Pulmonary artery endothelial cell (primary cell): ENCODE results near the gene ANKZF1. TPM values are rescaled to one million over a fixed set of nuclear protein-coding genes. Genes with fewer than 3 reads are reported as not detected.

Experiments
- DNase-seq: peaks from one replicate; pipeline ENCODE4 v3.0.0-alpha.2; 2011; ENCODE audit warnings: low read depth, low spot score
- total RNA-seq: library from RNA; depleted of rRNA; stranded (reverse); fragments of >200 nt; gene quantifications from 2 replicates; pipeline ENCODE4 v1.2.3, GENCODE V29; 2014

The ANKZF1 gene
- total RNA-seq, 1 donor from 2014 or later = 18.5 TPM

DNA sequence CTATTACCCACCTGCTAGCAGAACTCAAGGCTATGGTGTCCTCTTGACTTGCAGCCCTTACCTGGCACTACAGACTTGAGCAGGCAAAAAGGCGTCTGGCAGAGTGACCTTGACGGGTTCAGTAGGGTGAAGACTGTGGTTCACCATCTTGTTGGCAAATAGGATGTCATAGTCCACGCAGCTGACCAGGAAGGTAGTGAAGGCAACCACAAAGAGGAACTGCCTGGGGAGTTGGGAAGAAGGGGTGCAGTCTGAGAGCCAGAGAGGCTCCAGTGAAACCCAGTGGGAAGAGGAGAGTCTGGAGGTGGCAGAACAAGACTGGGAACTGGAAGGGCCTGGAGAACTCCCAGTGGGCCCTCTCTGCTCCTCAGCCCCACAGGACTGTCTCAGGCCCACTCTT, 4.3 kb upstream of the ANKZF1 start:
- DNase-seq = no peak

DNA sequence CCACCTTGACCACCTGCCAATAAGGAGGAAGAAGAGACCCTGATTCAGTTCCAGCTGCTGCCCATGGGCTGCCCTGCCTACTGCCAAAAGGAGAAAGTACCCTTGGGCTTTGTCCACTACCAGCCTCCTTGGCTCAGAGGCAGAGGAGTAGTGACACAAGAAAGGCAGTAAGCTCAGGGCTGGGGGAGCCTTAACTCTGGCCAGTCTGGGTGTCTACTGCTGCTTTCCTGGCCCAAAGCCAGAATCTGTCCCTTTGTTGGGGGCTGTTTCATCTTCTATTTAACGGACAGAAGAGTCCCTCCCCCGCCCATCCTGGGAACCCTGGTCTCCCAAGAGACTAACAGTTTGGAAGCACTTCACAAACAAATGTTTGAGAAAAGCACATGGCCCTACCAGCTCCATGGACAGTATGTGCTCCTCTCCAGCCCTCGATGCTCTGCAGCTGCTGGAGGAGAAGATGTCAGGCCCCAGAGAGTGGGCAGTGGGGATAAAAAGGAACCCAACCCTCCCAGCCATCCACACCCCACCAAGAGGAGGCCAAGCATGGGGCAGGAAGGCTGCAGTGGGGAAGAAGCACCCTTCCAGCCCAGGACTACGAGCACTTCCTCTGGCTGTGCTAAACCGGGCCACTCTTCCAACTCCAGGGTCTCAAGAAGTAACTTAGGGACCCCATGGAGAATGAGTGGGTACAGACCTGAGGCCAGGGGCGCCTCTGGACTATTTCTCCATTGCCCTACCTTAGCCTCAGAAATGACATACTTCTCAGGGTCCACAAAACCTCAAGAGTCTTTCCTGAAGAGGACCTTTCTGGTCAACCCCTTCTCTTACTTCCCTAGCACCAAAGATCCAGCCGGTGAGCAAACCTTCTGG, 1.3 kb upstream of the ANKZF1 start:
- no peak for DNase-seq

DNA sequence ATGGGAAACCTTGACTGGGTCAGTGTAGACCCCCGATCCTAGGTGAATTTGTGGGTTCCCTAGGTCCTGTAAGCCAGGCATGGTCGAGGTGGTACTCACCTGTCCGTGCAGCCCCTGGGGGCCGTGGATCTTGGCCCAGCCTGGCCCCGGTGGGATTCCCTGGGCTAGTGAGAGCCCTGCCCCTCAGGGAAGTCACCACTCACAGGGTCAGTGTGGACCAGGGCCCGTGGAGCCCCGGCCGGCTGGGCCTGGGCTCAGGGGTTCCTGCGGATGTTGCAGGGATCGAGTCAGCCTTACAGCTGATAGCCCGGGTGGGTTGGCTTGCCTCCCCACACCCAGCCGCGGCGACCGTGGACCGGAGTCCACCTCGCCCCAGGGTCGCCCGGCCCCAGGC, 698 bp upstream of the ANKZF1 start:
- no peak for DNase-seq

DNA sequence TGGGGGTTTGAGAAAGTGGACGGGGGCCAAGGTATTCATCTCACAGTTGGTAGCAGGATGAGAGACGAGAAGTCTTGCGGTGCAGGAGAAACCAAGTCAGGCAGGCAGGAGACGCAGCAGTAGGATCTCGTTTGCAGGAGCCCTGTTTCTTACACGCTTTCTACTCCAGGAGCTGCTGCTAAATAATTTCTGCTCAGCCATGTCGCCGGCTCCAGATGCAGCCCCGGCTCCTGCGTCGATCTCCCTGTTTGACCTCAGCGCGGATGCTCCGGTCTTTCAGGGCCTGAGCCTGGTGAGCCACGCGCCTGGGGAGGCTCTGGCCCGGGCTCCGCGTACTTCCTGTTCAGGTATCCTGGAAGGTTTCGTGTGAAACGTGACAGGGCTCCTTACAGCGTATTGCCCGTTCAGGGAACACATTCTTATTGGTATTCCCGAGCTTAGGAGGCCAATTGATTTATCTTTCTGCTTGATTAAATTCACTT, 494 bp downstream of the ANKZF1 start:
- DNase-seq = no peak

DNA sequence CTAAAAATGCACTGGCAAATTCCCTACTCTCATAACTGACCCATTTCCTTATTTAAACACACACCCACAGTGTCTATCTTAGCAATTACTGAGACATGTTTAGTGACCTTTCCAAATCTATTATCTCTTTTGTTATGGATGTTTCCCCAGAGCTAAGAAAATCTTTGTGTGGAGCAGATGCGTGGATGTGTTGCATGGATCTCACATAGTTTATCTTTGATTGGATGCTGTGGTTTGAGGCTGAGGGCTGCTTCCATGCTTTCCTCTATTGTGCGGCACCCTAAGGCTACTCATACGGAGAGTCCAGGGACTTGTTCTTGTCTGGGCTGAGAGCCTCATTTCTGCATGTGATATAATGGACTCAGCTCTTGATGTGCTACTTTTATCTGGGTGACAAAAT, 4.7 kb downstream of the ANKZF1 start:
- no peak for DNase-seq

DNA sequence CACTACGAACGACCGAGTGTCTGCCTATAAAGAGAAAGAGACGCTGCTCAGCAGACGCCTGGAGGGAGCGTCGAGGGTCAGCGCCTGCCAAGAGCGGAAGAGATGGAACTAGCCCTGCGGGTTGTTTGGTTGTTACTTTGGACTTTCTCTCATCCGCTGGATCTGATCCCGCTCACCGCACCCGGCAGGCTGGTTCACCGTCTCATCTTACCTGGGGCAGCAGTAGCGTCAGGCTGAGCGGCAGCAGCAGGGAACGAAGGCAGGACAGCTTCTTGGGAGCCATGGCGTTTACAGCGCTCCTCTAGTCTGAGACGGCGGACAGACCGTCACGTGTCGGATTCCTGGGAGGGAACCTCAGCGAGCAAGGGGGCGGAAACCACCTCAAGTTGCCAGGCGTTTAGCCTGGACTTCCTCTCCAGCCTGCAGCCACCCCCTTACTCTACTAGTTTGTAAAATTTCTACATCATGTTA, 13.7 kb downstream of the ANKZF1 start:
- DNase-seq = no peak

DNA sequence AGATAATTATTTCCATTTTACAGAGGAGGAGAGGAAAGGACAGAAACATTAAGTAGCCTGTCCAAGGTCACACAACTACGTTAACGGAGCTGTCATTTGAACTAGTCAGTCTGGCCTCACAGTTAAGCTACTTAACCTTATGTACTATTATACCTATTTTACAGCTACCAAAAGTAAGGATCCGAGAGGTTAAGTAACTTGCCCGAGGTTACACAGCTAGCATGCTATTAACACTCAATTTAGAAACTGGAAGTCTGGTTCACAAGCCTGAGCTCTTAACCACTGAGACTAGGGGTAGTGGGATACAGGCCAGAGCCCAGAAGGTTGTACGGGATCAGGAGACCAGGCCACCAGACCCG, 15.2 kb downstream of the ANKZF1 start:
- no peak for DNase-seq

DNA sequence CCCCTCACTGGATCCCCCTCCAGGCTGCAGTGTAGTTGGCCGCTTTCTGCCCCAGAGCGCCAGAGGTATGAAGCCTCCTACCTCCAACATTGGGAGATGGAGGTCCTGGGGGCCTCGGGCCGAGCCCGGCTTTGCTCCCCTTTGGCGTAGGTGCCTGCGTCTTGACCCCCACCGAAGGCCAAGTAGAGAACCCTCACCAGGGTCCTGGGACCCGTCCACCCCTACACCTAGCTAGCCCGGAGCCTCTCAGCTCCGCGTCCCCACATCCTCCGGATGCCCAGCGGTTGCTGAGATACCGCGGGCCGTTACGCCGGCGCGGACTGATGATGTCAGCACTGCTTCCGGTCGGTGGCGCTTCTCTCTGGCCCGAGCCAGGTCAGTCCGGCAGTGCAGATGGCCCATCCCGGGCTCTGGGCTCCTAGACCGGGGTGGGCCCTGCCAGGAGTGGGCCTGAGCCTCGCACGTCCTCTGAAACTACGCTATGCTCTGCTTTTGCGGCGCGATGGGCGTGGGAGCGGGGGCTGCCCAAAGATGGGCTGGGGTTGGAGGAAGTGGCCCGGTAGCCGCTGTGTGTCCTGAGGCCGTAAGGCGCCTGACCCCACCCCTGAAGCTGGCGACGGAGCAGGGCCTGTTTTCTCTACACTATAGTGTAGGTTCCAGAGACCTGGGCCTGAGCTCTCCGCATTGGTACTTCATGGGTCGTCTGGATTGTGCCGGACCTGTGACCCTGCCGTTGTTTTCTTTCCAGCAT, 15.7 kb downstream of the ANKZF1 start, which contains the start of the genes GLB1L and STK16:
Gene GLB1L, minus strand, starts transcription at position 297 of the 751 bp plus-strand sequence. CDS start 1,871 bp downstream, outside the sequence.
Gene STK16, plus strand, starts transcription at position 332 of the 751 bp plus-strand sequence. CDS start 521 bp downstream, outside the sequence.
- DNase-seq = peak; percentile 74

DNA sequence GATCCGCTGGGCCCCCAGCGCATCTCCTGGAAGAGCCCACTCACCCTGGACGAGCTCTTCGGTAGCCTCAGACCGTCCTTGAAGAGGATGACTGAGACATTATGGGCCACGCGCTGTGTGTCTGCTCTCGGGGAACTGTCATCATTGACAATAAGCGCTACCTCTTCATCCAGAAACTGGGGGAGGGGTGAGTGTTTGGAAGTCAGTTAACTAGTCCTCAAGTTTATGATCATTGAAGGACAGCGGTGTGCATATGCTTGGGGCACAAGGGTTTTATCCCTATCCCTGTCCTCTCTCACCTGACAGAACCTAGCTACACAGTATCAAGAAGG, 16.3 kb downstream of the ANKZF1 start:
- DNase-seq = no peak

DNA sequence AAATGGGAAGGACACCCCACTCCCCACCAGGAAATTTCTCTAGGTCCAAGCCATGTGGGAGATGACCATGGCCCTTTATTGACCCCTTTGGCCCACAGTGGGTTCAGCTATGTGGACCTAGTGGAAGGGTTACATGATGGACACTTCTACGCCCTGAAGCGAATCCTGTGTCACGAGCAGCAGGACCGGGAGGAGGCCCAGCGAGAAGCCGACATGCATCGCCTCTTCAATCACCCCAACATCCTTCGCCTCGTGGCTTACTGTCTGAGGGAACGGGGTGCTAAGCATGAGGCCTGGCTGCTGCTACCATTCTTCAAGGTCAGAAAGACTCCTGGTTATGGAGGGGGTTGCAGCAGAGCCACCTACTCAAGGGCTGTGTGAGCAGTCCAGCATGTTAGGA, 17.0 kb downstream of the ANKZF1 start:
- no peak for DNase-seq

DNA sequence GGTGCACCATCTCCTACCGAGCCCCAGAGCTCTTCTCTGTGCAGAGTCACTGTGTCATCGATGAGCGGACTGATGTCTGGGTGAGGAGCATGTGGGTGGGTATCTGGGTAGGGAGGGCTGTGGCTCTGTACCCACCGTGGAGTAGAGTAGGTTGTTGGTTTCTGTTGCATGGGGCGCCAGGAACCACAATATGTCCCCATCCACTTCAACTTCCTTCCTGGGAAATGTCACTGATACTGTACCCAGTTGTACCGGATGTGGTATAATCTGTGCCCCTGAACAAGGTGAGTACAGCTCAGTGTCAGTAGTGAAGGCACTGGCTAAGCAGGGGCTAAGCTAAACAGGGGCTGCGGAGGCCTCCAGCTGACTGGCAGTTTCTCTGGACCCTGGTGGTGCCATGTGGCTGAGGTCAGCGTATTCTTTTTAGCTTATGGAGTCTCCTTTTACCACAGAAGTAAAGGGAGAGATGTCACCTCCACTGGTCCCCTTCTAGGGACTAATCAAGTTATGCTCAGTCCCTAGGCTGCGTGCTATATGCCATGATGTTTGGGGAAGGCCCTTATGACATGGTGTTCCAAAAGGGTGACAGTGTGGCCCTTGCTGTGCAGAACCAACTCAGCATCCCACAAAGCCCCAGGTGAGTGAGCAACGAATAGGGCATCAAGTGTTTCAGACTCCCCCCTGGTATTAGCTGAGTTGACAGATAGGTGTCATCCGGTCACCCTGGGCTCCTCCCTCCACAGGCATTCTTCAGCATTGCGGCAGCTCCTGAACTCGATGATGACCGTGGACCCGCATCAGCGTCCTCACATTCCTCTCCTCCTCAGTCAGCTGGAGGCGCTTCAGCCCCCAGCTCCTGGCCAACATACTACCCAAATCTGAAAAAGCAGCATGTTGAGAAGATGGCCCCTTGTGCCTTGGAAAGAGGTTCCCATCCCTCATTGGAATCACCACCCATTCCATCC, 18.4 kb downstream of the ANKZF1 start:
- DNase-seq = no peak

DNA sequence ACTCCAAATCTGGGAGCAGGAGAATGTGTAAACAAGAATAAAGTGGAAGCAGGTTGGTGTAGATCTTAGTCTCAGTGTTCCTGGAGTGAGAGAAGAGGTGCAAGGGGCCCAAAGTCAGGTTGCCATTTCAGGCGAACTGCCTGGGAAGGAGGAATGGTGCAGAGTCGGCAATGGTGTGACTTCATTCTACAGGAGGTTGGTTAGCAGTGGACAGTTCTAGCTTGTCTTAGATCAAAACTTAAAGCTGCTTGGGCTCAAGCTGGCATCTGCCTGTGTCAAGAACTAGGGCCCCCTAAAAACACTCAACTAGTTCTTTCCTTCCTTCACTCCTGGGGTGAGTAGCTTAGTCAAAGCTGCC, 19.2 kb downstream of the ANKZF1 start:
- DNase-seq = no peak

DNA sequence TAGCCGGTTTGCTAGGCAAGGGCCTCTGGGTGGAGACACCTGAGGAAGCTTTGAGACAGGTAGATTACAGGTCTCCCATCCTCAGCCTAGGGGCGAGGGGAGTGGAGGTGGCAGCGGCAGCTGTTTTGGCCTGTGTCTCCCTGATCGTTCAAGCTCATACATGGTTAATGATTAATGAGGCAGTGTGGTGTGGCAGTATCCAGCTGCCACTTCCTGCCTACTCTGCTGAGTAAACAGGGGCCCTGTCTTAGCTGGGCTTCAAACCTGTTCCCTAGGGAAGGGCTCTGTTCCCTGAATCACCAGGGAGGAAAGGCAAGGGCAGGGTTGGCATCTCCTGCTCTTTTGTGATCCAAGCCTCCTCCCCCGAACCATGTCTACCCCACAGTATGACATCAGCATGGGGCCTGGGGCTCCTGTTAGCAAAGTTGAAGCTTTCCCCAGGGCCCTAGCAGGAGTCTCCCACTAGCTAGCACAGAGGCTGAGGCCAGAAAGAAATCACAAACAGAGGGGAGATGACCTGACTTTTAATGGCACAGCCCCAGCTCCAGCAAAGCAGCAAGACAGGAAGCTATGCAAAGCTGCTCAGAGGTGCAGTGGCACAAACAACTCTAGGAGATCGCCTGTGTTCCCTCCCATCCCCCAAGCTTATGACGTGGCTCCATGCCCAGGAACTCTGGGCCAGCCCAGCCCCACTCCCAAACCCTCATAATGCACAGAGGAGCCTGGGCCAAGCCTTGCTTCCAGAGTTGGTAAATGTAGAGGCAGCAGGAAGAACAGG, 19.8 kb downstream of the ANKZF1 start:
- peak; percentile 66 for DNase-seq

DNA sequence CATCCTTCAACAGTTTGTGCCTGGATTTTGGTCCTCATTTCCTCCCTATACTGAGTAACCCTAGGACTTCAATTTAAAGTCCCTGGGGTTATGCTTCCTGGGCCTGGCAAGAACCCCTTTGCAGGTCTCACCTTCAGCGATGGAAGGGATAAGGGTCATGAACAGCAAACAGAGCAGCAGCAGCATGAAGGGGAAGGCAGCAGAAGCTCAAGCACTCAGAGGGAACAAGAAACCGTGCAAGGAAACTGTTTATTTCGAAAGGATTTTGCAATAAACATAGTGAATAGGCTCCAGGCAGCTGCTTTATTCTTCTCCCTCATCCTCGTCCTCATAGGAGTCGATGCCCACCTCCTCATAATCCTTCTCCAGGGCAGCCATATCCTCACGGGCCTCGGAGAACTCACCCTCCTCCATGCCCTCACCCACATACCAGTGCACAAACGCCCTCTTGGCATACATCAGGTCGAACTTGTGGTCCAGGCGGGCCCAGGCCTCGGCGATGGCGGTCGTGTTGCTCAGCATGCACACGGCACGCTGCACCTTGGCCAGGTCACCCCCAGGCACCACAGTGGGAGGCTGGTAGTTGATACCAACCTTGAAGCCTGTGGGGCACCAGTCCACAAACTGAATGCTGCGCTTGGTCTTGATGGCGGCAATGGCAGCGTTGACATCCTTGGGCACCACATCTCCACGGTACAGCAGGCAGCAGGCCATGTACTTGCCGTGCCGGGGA, 20.6 kb downstream of the ANKZF1 start:
- DNase-seq = no peak

DNA sequence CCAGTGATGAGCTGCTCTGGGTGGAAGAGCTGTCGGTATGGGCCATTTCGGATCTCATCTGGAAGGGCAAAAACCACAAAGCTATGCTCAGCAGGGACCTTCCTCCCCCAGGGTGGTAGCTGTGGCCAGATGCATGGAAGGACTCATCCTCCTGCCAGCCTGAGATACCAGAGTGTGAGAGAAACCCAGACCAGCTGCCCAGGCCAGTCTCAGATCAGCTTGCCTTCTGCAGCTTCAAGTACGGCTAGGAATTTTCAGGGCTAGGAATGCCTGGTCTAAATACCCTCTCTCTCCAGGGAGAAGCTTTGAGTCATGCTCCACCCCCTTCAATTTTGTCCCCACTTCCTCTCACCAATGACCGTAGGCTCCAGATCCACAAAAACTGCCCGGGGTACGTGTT, 22.1 kb downstream of the ANKZF1 start:
- DNase-seq = no peak

DNA sequence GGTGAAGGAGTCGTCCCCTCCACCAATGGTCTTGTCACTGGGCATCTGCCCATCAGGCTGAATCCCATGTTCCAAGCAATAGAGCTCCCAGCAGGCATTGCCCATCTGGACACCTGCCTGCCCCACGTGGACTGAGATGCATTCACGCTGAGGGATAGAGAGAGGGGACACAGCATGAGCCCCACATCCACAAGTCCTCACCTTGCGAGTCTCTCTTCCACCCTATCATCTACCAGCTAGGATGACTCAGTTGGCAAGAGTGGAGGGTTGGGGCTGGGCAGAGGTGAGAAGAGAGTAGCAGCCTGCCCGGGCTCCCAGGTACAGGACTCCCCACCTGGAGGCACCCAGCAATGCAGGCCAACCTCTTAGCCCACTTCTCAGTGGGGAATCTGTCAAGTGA, 22.5 kb downstream of the ANKZF1 start:
- no peak for DNase-seq

DNA sequence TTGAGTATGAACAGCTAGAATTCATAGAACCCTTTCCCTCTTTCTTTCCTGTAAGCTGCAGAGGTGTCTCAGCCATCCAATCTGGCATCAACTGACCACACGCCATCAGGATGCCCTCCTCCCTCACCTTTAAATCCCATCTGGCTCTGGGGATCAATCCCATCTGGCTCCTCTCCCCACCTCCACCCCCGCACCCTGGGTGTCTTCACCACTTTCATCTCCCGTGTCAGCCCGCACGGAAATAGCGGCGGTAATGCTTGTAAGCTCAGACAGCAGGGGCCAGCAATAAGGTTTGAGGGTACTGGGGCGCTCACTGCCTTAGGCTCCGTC, 22.9 kb downstream of the ANKZF1 start:
- DNase-seq = no peak

DNA sequence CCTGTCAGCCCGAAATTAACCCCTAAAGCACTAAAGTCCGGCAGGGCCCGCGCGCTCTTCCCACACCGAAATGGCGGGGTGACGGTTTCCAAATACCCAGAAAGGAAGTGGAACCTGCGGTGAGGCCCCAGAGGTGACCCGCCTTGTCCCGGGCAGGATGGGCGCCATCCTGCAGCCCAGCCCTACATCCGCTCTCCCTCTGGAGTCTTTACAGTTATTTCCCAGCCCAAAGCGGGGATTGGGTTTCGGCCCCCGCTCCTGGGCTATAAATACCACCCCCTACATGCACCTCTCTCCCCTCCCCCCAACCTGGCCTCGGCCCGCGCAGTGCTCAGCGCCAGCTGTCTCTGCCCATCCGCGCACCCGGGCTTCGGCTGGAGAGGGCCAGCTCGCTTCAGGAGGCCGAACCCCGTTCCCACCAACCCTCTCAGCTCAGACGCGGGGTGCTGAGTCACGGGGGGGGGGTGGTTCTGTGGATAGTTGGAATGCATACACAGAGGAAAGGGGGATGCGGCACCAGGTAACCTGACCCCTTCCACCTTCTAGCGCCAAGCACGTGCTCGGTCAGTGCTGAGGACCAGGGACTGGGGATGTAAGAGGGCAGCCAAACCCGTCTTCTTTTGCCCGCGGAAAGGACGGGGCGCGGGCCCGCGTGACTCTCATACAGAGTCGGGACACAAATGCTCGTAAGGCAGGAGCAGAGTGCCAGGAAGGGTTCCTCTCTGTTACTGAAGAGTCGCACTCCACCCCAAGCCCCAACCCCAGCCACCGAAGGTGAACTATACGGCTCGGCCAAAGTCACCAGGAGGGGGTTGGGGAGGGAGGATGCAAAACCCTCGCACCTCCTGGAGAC, 23.5 kb downstream of the ANKZF1 start, which contains the start of gene TUBA4B:
Gene TUBA4B, plus strand, starts transcription at position 344 of the 853 bp plus-strand sequence. Its CDS starts 165 bp downstream, at position 509.
- no peak for DNase-seq
